Measurements from ENCODE around the gene RENBP.
"Not testable (repeated sequence)": the region's sequence is repeated elsewhere in the genome, so short reads cannot be mapped to it uniquely, and the experiment has no call there.

RENBP gene

GRCh38 chrX:153944140-153944799, at the start of gene RENBP:
Gene RENBP (minus strand): TSS chrX:153944643. CDS start chrX:153944610, 33 bp downstream.
- DNase-seq (ENCODE audit: low read depth), result no peak

- DNase-seq (ENCODE audit: low read depth), result no peak
These were observed 49.5 kb upstream of the RENBP start for GRCh38 chrX:153993978-153994377.

- no peak for DNase-seq (ENCODE audit: low read depth)
These were observed 48.6 kb upstream of the RENBP start for GRCh38 chrX:153993079-153993478.

GRCh38 chrX:153992180-153992579, 47.7 kb upstream of the RENBP start:
- DNase-seq (ENCODE audit: low read depth), result no peak

- DNase-seq (ENCODE audit: low read depth), result no peak
These were observed 46.7 kb upstream of the RENBP start for GRCh38 chrX:153991013-153991580.

- no peak for DNase-seq (ENCODE audit: low read depth)
These were observed 45.7 kb upstream of the RENBP start for GRCh38 chrX:153989973-153990655.

GRCh38 chrX:153988493-153988892, 44.0 kb upstream of the RENBP start:
- DNase-seq (ENCODE audit: low read depth), result no peak

GRCh38 chrX:153984351-153985178, 40.1 kb upstream of the RENBP start:
- no peak for DNase-seq (ENCODE audit: low read depth)

- no peak for DNase-seq (ENCODE audit: low read depth)
These were observed 38.9 kb upstream of the RENBP start for GRCh38 chrX:153983321-153983801.

GRCh38 chrX:153981771-153982533, 37.5 kb upstream of the RENBP start:
- DNase-seq (ENCODE audit: low read depth), result no peak

GRCh38 chrX:153981231-153981630, 36.8 kb upstream of the RENBP start:
- no peak for DNase-seq (ENCODE audit: low read depth)

GRCh38 chrX:153980394-153980793, 36.0 kb upstream of the RENBP start:
- DNase-seq (ENCODE audit: low read depth), result not testable (repeated sequence)

GRCh38 chrX:153974726-153975286, 30.4 kb upstream of the RENBP start:
- no peak for DNase-seq (ENCODE audit: low read depth)

GRCh38 chrX:153974003-153974725, 29.7 kb upstream of the RENBP start:
- no peak for DNase-seq (ENCODE audit: low read depth)

GRCh38 chrX:153973127-153974002, 28.9 kb upstream of the RENBP start:
- DNase-seq (ENCODE audit: low read depth), result peak; percentile 9

- DNase-seq (ENCODE audit: low read depth), result peak; percentile 73
These were observed 28.1 kb upstream of the RENBP start, which contains the start of gene TMEM187 for GRCh38 chrX:153972368-153973126. Gene TMEM187 (plus strand): TSS chrX:153972754. CDS start chrX:153982063, 9,309 bp downstream.

- peak; percentile 72 for DNase-seq (ENCODE audit: low read depth)
These were observed 27.3 kb upstream of the RENBP start, which contains the start of gene HCFC1 for GRCh38 chrX:153971450-153972367. Gene HCFC1 (minus strand): TSS chrX:153971818. CDS start chrX:153970840, 978 bp downstream.

- peak; percentile 81 for DNase-seq (ENCODE audit: low read depth)
These were observed 26.6 kb upstream of the RENBP start for GRCh38 chrX:153971124-153971449.

All from stromal cell of bone marrow (primary cell).